GM08714 (cell line): Measurements from ENCODE around the gene ADAM22.

Experiments
- H3K4me3 ChIP-seq: fragments of 200-500 bp; sonication (Bioruptor generic); 2 replicates; pipeline ENCODE4 v1.5.1; 2014; ENCODE audit warnings: mild to moderate bottlenecking, low read length, inconsistent platforms
- ZNF274 ChIP-seq: IDR thresholded peaks from 2 replicates; pipeline ENCODE4 v1.6.1; 2012; ENCODE audit warnings: mild to moderate bottlenecking, low read depth, low read length

Gene ADAM22

GRCh38 chr7:88092676-88092999 is 158.6 kb downstream of the ADAM22 start:
- H3K4me3 ChIP-seq: no peak overlapping the region
- no peak for TF ChIP-seq ZNF274

- no peak overlapping the region for H3K4me3 ChIP-seq
- no peak for TF ChIP-seq ZNF274
These were observed 167.7 kb downstream of the ADAM22 start for GRCh38 chr7:88101769-88102168.

GRCh38 chr7:88102675-88103074 is 168.6 kb downstream of the ADAM22 start:
- TF ChIP-seq ZNF274: no peak
- no peak overlapping the region for H3K4me3 ChIP-seq

- no peak for TF ChIP-seq ZNF274
- H3K4me3 ChIP-seq: no peak overlapping the region
These were observed 170.7 kb downstream of the ADAM22 start for GRCh38 chr7:88104732-88105131.

- H3K4me3 ChIP-seq: no peak overlapping the region
- no peak for TF ChIP-seq ZNF274
These were observed 171.2 kb downstream of the ADAM22 start for GRCh38 chr7:88105231-88105630.

GRCh38 chr7:88106434-88106833 is 172.4 kb downstream of the ADAM22 start:
- H3K4me3 ChIP-seq: no peak overlapping the region
- no peak for TF ChIP-seq ZNF274

GRCh38 chr7:88109612-88110011 is 175.6 kb downstream of the ADAM22 start:
- no peak for TF ChIP-seq ZNF274
- H3K4me3 ChIP-seq: no peak overlapping the region

GRCh38 chr7:88111140-88111743 is 177.2 kb downstream of the ADAM22 start:
- TF ChIP-seq ZNF274: no peak

GRCh38 chr7:88111954-88112471 is 178.0 kb downstream of the ADAM22 start:
- TF ChIP-seq ZNF274: no peak
- H3K4me3 ChIP-seq: no peak overlapping the region

More at GRCh38 chr7:88111140-88111743, 177.2 kb downstream of the ADAM22 start:
- no peak overlapping the region for H3K4me3 ChIP-seq

- no peak overlapping the region for H3K4me3 ChIP-seq
- TF ChIP-seq ZNF274: no peak
These were observed 181.3 kb downstream of the ADAM22 start for GRCh38 chr7:88115258-88115796.

GRCh38 chr7:88115816-88116215 is 181.8 kb downstream of the ADAM22 start:
- no peak overlapping the region for H3K4me3 ChIP-seq
- TF ChIP-seq ZNF274: no peak

- H3K4me3 ChIP-seq: no peak overlapping the region
- no peak for TF ChIP-seq ZNF274
These were observed 182.3 kb downstream of the ADAM22 start for GRCh38 chr7:88116235-88116795.

GRCh38 chr7:88117325-88117724 is 183.3 kb downstream of the ADAM22 start:
- no peak overlapping the region for H3K4me3 ChIP-seq
- no peak for TF ChIP-seq ZNF274

- H3K4me3 ChIP-seq: no peak overlapping the region
- TF ChIP-seq ZNF274: no peak
These were observed 187.3 kb downstream of the ADAM22 start for GRCh38 chr7:88121335-88121734.

- H3K4me3 ChIP-seq: no peak overlapping the region
- no peak for TF ChIP-seq ZNF274
These were observed 193.7 kb downstream of the ADAM22 start for GRCh38 chr7:88127637-88128290.
